K562 (cell line): Measurements from ENCODE around the gene UBXN11. TPM values are rescaled to one million over a fixed set of nuclear protein-coding genes. Genes with fewer than 3 reads are reported as not detected.

ENCODE experiments used
- ASH1L ChIP-seq: fragments of 450-650 bp; IDR thresholded peaks from 2 replicates; pipeline ENCODE4 v1.6.1; 2018; ENCODE audit warnings: borderline replicate concordance, mild to moderate bottlenecking, low read depth; ENCODE audit not compliant: partially characterized antibody
- BRD4 ChIP-seq: fragments of 200-600 bp; sonication (generic); IDR thresholded peaks from 2 replicates; pipeline ENCODE4 v1.6.1; 2017; ENCODE audit warnings: inconsistent platforms
- CREB1 ChIP-seq, 2 experiments: sonication (generic) in 1 of 2; formaldehyde crosslinking in 1 of 2; IDR thresholded peaks; 2 replicates each; pipeline versions ENCODE4 v1.6.1 to v1.8.0; 2012 to 2022; ENCODE audit warnings: inconsistent platforms in 1 of 2, mild to moderate bottlenecking in 1 of 2, missing genetic modification reagents in 1 of 2, moderate library complexity in 1 of 2
- ESRRA ChIP-seq: fragments of 450-650 bp; IDR thresholded peaks from 2 replicates; pipeline ENCODE4 v1.6.1; 2014; ENCODE audit warnings: low read depth, mild to moderate bottlenecking, moderate library complexity, borderline replicate concordance
- ETV5 ChIP-seq: sonication (generic); formaldehyde crosslinking; IDR thresholded peaks from 2 replicates; pipeline ENCODE4 v1.4.0; 2020; ENCODE audit warnings: low read depth, mild to moderate bottlenecking, missing genetic modification reagents
- MECOM ChIP-seq: fragments of 250-450 bp; sonication (Bioruptor Pico); IDR thresholded peaks from 2 replicates; pipeline ENCODE4 v1.8.0; 2022; ENCODE audit warnings: inconsistent platforms
- NR2C2 ChIP-seq, 2 experiments: fragments of 200-800 bp in 1 of 2; sonication (Bioruptor generic) in 1 of 2; sonication (generic) in 1 of 2; formaldehyde crosslinking in 1 of 2; IDR thresholded peaks; 2 replicates each; pipeline versions ENCODE4 v1.6.1 to v1.8.0; 2016 to 2022; ENCODE audit warnings: mild to moderate bottlenecking in 1 of 2, missing compliant biosample characterization in 1 of 2, missing genetic modification characterization in 1 of 2, missing genetic modification reagents in 1 of 2
- POU5F1 ChIP-seq: fragments of 150-350 bp; IDR thresholded peaks from 2 replicates; pipeline ENCODE4 v1.6.1; 2014; ENCODE audit warnings: borderline replicate concordance, low read length, low read depth, mild to moderate bottlenecking; ENCODE audit not compliant: partially characterized antibody
- RBM25 ChIP-seq: fragments of 200-400 bp; formaldehyde crosslinking; IDR thresholded peaks from 2 replicates; pipeline ENCODE4 v1.6.1; 2018; ENCODE audit warnings: low read length, low read depth, moderate library complexity; ENCODE audit not compliant: severe bottlenecking
- SIN3B ChIP-seq: fragments of 450-650 bp; IDR thresholded peaks from 2 replicates; pipeline ENCODE4 v1.6.1; 2017; ENCODE audit warnings: low read depth, mild to moderate bottlenecking, moderate library complexity
- SPI1 ChIP-seq: IDR thresholded peaks from 2 replicates; pipeline ENCODE4 v1.6.1; 2011; ENCODE audit warnings: low read depth, low read length, control low read depth, borderline replicate concordance
- ZNF184 ChIP-seq: sonication (generic); formaldehyde crosslinking; IDR thresholded peaks from 2 replicates; pipeline ENCODE4 v1.5.0; 2020; ENCODE audit warnings: missing genetic modification reagents
- ZNF717 ChIP-seq: fragments of 250-450 bp; sonication (Bioruptor Pico); IDR thresholded peaks from 2 replicates; pipeline ENCODE4 v1.5.0; 2021
- ZNF766 ChIP-seq: fragments of 200-800 bp; sonication (Bioruptor generic); conservative IDR thresholded peaks from 2 replicates; pipeline ENCODE4 v1.6.1; 2016; ENCODE audit warnings: missing genetic modification characterization, missing compliant biosample characterization
- polyA plus RNA-seq, 8 experiments: library from polyadenylated mRNA; depleted of rRNA in 4 of 8; stranded (reverse) in 5 of 8; unstranded in 3 of 8; fragments of >200 nt; fragmentation: Nextera tagmentation in 2 of 8; fragmentation: Illumina TruSeq in 1 of 8; extraction: Ambion mirVana in 2 of 8; extraction: Trizol in 1 of 8; gene quantifications; 2 replicates each; pipeline versions ENCODE4 v1.2.1 to v1.2.3, GENCODE V29; 2011 to 2014; ENCODE audit warnings: inconsistent platforms in 1 of 8, missing spikeins in 1 of 8
- total RNA-seq, 7 experiments: library from RNA; depleted of rRNA in 6 of 7; stranded (reverse); fragments of >200 nt in 6 of 7; fragmentation: Illumina TruSeq in 2 of 7; extraction: Trizol in 2 of 7; gene quantifications; 2 replicates each; pipeline versions ENCODE4 v1.2.1 to v1.2.3, GENCODE V29; 2011 to 2021; ENCODE audit warnings: low replicate concordance in 1 of 7
- TF ChIP-seq, protein P1 (sequence below), 2 experiments: fragments of 450-650 bp in 1 of 2; sonication (generic) in 1 of 2; formaldehyde crosslinking in 1 of 2; IDR thresholded peaks; 2 replicates each; pipeline versions ENCODE4 v1.7.1 to v1.9.0; 2016 to 2022; ENCODE audit warnings: inconsistent platforms in 1 of 2, mild to moderate bottlenecking in 1 of 2, missing genetic modification reagents in 1 of 2
- TF ChIP-seq, protein P2 (sequence below): sonication (generic); formaldehyde crosslinking; IDR thresholded peaks from 2 replicates; pipeline ENCODE4 v1.8.0; 2023; ENCODE audit warnings: mild to moderate bottlenecking, missing genetic modification reagents

The UBXN11 gene
- total and polyA plus RNA-seq, 9 of the 15 experiments (the other 6 are each of a cell fraction or from before 2014, with no cell fraction given) = 0.48 to 34.3 (median 11.3) TPM

DNA sequence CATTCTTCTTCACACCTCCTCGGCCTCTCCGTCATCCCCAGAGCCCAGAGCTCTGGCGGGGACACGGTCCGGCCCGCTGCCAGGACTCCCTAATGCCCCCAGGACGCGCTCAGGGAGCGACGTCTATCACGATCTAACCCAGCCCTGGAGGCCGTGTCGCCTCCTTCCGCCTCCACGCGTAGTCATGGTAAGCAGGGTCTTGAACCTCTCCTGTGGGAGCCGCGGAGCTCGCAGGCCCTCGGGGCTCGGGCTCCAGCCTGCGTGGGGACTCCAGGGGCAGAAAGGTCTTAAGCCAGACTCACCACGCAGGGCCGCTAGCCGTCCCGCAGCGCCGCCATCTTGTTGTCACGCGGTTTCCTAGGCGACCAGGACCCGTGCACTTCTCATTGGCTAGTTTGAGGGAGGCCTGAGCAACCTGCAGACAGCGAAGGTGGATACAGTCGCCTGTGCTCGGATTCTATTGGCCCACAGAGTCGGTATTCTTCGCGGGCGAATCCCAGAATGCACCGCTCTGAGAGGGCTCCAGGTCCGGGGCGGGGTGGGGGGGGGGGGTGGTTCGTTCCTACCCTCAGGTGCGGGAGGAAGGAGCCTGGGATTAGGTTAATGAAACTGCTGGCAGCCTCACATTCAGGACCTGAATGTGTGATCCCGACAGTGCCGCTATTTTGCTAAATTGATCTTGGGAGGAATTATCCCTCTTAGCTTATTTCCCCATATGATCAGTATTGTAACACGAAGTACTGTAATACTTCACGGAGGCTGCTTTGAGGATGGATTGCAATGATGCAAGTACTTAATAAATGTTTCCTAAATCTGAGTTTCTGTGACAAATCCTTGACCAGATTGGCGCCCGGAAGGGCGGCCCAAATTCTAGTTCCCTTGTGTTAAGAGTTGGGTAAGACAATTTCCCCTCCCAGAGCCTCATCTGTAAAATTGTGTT, at the start of gene UBXN11 (continued):
- TF ChIP-seq, protein P1, sequence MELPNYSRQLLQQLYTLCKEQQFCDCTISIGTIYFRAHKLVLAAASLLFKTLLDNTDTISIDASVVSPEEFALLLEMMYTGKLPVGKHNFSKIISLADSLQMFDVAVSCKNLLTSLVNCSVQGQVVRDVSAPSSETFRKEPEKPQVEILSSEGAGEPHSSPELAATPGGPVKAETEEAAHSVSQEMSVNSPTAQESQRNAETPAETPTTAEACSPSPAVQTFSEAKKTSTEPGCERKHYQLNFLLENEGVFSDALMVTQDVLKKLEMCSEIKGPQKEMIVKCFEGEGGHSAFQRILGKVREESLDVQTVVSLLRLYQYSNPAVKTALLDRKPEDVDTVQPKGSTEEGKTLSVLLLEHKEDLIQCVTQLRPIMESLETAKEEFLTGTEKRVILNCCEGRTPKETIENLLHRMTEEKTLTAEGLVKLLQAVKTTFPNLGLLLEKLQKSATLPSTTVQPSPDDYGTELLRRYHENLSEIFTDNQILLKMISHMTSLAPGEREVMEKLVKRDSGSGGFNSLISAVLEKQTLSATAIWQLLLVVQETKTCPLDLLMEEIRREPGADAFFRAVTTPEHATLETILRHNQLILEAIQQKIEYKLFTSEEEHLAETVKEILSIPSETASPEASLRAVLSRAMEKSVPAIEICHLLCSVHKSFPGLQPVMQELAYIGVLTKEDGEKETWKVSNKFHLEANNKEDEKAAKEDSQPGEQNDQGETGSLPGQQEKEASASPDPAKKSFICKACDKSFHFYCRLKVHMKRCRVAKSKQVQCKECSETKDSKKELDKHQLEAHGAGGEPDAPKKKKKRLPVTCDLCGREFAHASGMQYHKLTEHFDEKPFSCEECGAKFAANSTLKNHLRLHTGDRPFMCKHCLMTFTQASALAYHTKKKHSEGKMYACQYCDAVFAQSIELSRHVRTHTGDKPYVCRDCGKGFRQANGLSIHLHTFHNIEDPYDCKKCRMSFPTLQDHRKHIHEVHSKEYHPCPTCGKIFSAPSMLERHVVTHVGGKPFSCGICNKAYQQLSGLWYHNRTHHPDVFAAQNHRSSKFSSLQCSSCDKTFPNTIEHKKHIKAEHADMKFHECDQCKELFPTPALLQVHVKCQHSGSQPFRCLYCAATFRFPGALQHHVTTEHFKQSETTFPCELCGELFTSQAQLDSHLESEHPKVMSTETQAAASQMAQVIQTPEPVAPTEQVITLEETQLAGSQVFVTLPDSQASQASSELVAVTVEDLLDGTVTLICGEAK (IDR thresholded peaks at IDR 0.05) = no peak
- TF ChIP-seq, protein P1 (CRISPR knock-in tag; IDR thresholded peaks at IDR 0.05) = no peak
- TF ChIP-seq, protein P2, sequence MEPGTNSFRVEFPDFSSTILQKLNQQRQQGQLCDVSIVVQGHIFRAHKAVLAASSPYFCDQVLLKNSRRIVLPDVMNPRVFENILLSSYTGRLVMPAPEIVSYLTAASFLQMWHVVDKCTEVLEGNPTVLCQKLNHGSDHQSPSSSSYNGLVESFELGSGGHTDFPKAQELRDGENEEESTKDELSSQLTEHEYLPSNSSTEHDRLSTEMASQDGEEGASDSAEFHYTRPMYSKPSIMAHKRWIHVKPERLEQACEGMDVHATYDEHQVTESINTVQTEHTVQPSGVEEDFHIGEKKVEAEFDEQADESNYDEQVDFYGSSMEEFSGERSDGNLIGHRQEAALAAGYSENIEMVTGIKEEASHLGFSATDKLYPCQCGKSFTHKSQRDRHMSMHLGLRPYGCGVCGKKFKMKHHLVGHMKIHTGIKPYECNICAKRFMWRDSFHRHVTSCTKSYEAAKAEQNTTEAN = no peak
- TF ChIP-seq ZNF184 (CRISPR knock-in tag) (no peak), MECOM (CRISPR knock-in tag) (no peak), NR2C2 (CRISPR knock-in tag; IDR thresholded peaks at IDR 0.05) (no peak), NR2C2 (tag; IDR thresholded peaks at IDR 0.05) (peak; percentile 70), CREB1 (IDR thresholded peaks at IDR 0.05) (peak; percentile 60; the same call in 1 of the 2 replicates), CREB1 (CRISPR knock-in tag; IDR thresholded peaks at IDR 0.05) (peak; percentile 76), BRD4 (no peak), ESRRA (no peak), ASH1L (no peak), SIN3B (peak; percentile 94), ZNF766 (no peak; the same call in 1 of the 2 replicates), ETV5 (CRISPR knock-in tag) (0 out of 2 replicates have a peak, but pooled peaks have one; percentile 21), ZNF717 (CRISPR knock-in tag) (no peak), RBM25 (no peak), SPI1 (no peak), POU5F1 (no peak)
